ENCODE results near the gene PFDN2.

The PFDN2 gene

DNA sequence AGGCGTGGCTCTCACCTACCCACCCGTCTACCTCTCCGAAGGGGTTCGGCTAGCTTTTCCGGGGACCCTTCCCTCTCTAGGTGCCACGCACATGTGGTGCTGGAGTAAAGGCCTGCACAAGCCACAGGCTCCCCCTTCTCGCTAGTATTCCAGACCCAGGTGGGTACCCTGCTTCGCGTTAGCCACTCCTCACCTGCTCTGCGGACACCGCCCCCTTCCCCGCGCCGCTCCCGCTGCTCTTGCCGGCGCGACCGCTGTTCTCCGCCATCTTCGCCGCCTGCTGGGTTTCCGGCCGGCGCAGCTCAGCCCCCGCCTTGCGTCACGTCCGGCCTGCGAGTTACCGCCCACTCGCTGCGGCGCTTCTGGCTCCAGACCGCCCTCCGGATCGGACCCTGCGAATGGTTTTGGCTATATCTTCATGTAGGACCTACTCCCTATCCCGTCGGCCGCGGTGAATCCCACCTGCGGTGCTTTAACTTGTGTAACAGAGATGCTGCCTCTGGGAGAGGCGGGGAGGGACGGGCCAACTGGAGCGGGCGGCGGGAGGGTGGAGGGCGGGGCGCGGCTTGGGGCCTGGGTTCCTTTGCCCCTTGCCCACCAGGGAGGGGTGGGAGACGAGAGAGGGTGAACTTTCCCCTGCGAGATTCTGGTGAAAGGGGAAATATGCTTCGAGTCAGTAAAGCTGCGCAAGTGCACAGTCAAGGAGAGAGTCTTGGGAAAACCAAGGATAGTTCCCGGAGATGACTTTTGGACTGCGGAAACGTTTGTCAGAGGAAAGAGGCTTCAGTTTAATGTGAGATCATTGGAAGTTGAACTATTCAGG lies at the start of gene PFDN2, which contains the start of gene NIT1:
Gene PFDN2, minus strand, starts transcription at position 279 of the 823 bp plus-strand sequence. Its CDS starts 11 bp downstream, at position 268.
Gene NIT1, plus strand, starts transcription at position 347 of the 823 bp plus-strand sequence. Its CDS starts 72 bp downstream, at position 419.
- peak in 1 of 2 experiments; percentile 44 for DNase-seq (ENCODE audit: low read depth in 2 of 2)

DNA sequence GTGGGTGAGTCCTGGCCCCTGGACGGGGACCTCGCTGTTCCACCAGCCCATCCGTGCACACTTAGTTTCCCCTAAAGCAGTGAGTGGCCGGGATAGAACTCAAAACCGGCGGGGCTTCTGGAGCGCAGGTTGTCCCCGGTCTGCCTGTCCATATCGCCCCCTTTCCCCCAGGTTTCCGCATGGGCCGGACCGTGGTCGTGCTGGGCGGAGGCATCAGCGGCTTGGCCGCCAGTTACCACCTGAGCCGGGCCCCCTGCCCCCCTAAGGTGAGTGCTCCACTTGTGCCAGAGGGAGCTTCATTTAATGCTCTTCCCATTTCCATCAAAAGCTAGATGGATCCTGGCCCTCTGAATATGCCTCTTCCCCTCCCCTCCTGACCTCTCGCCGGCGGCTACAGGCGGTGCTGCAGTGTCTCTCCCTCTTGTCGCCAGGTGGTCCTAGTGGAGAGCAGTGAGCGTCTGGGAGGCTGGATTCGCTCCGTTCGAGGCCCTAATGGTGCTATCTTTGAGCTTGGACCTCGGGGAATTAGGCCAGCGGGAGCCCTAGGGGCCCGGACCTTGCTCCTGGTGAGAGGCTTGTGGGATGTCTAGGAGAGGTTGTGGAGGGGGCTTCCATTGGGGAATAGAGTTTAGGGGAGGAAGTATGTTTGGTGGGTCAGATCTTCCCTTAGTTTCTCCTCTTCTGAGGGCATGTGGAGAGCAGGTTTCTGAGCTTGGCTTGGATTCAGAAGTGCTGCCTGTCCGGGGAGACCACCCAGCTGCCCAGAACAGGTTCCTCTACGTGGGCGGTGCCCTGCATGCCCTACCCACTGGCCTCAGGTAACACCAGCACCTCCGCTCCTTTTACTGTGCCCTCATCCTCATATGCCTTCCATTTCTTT lies 49.1 kb upstream of the PFDN2 start:
- no peak for DNase-seq (ENCODE audit: low read depth in 2 of 2)

- DNase-seq (ENCODE audit: low read depth in 2 of 2), result peak; percentile 86
Observed at GRCh38 chr1:161165742-161166668, 48.2 kb upstream of the PFDN2 start, which contains the start of gene PPOX. Gene PPOX (plus strand): TSS chr1:161166426. CDS start chr1:161166848, 422 bp downstream.

GRCh38 chr1:161164901-161165610 lies 47.2 kb upstream of the PFDN2 start:
- no peak for DNase-seq (ENCODE audit: low read depth in 2 of 2)

DNA sequence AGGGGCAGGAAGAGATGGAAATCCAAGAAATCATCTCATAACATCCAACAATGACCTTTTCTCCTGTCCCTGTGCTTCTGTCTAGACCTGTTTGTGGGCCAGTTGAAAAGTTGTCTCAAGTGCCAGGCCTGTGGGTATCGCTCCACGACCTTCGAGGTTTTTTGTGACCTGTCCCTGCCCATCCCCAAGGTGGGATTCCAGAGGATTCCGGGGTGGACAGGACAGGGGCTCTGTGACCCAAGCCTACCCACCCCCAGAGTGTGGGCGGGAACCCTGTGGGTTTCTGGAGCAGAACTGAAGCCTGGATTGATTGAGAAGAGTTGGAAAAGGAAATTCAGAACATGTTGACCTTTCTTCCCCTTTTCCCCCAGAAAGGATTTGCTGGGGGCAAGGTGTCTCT lies 46.0 kb upstream of the PFDN2 start:
- no peak for DNase-seq (ENCODE audit: low read depth in 2 of 2)

GRCh38 chr1:161162806-161163205 lies 45.0 kb upstream of the PFDN2 start:
- DNase-seq (ENCODE audit: low read depth in 2 of 2), result no peak

GRCh38 chr1:161162052-161162451 lies 44.2 kb upstream of the PFDN2 start:
- no peak for DNase-seq (ENCODE audit: low read depth in 2 of 2)

DNA sequence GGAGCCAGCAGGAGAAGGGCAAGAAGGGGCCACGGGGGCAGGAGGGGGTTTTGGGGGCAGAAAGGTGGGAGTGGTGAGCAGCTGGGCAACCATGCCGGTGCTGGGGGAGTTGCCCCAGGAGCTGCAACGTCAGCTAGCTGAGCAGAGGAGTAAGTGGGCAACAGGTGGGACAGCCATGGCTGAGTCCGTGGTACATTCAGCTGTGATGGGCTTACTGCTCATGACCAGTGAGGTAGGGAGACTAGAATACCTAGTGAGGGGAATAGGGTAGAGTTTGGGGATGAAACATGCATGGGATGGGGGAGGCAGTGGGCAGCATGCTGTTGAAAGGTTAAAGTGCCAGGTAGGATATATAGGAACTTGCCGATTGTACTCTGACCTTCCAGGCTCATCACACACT lies 43.8 kb upstream of the PFDN2 start:
- DNase-seq (ENCODE audit: low read depth in 2 of 2), result no peak

DNA sequence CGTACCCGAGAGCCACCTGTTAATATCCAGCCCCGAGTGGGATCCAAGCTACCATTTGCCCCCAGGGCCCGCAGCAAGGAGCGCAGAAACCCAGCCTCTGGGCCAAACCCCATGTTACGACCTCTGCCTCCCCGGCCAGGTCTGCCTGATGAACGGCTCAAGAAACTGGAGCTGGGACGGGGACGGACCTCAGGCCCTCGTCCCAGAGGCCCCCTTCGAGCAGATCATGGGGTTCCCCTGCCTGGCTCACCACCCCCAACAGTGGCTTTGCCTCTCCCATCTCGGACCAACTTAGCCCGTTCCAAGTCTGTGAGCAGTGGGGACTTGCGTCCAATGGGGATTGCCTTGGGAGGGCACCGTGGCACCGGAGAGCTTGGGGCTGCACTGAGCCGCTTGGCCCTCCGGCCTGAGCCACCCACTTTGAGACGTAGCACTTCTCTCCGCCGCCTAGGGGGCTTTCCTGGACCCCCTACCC lies 42.9 kb upstream of the PFDN2 start:
- DNase-seq (ENCODE audit: low read depth in 2 of 2), result no peak

DNA sequence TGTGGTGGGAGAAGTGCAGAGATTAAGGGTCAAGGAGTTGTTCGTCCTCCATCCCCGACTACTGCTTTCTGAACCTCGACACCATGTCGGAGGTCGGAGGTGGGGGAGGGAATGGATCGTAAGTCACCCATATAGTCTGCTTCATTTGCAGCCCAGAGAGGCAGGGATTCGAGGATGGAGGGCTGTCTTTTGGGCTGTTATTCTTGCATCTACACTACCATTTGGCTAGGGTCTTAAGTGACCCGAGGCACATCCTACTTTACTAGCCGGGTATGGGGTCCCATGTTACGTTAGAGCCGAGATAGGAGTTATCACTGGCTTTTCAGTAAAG lies 42.0 kb upstream of the PFDN2 start:
- DNase-seq (ENCODE audit: low read depth in 2 of 2), result no peak

DNA sequence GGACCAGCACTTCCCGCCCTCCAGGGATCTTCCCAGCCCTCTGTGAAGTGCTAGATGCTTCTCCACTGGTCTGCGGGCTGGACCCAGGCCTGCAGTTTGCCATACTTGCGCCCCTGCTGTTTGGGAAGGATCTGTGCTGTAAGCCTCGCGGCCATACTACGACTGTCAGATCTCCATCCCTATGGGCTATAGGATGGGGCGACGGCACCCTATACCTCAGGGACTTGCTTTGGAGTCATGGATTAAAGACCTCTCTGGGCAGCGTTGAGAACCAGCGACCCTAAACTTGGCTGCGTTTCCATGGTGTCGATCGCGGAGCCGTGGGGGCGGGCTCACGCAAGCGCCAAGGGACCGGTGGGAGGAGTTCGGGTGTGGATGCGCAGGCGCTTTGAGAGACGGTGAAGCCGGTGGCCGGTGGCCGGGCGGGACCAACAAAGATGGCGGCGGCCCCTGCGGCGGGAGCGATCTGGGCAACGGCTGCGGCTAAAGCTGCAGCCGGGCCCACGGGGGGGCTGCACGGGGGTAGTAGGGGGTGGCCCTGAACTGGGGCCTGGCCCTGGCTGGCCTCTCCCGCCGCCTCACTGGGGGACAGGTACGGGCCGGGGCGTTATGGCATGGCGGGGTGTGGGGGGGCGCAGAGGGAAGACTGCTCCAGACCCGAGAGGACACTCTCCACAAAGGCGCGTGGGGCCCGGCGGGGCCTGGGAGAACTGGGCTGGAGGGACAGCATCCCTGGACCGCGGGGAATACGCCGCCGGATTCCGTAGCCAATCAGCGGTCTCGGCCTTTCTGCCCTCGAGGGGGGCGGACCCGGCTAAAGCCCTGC lies 41.5 kb upstream of the PFDN2 start, which contains the start of gene USP21:
Gene USP21, plus strand, starts transcription at position 414 of the 826 bp plus-strand sequence. CDS start 1,141 bp downstream, outside the sequence.
- peak; percentile 63 for DNase-seq (ENCODE audit: low read depth in 2 of 2)

DNA sequence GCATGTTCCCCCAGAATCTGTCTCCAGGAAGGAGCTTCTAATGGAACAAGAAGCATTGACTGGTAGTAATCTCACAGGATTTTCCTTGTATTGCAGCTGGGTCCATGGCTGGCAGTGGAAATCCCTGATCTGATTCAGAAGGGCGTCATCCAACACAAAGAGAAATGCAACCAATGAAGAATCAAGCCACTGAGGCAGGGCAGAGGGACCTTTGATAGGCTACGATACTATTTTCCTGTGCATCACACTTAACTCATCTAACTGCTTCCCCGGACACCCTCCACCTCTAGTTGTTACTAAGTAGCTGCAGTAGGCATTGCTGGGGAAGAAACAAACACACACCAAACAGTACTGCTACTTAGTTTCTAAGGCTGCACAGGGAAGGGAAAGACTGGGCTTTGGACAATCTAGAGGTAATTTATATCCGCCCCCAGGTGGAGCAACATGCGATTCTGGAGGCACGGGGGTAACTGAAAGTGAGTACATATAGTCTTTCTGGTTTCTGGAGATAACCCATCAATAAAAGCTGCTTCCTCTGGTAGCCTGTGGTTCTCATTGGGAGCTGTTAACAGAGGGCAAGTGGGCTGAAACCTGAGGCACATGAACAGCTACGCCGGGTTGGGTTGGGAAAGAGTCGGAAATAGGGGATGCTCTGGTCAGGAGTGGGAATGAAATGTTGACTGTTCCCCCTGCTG lies 40.6 kb upstream of the PFDN2 start:
- no peak for DNase-seq (ENCODE audit: low read depth in 2 of 2)

DNA sequence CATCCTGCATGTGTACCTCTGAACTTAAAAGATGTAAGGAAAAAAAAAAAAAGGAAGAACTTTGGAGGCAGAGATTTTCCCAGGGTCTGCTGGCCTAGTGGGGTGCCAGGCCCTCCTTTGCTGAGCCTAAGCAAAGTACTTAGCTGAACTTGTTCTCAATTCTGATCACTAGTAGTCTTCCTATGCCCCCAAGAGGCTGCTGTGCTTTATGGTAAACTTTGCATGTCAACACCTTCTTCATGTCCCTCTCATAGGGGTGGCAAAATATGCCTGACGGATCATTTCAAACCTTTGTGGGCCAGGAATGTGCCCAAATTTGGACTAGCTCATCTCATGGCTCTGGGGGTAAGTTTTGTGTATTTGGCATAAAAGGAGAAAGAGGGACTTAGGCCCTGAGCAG lies 40.0 kb upstream of the PFDN2 start:
- no peak for DNase-seq (ENCODE audit: low read depth in 2 of 2)

DNA sequence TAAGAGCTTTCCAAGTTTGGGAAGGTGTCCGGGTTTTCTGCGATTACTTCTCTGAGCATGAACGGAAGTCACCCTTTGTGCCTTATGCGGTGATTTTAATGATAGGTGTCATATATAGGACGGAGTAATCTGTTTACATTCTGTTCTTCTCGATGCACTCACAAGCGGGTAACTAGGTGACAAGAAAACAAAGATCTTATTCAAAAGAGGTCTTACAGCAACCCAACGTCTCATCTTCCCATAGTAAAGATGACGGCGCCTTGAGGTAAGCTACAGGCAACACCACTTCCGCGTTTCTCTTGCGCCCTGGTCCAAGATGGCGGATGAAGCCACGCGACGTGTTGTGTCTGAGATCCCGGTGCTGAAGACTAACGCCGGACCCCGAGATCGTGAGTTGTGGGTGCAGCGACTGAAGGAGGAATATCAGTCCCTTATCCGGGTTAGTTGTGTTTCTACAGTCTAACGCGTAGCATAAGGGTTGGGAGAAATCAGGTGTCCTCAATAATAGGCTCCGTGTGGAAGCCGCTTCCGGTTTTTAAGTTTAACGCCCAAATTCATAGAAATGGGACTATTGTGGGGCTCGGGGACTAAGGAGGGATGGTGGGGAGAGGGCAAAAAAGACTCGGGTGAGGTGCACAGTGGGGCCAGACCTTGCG lies 36.0 kb upstream of the PFDN2 start, which contains the start of gene UFC1:
Gene UFC1, plus strand, starts transcription at position 297 of the 656 bp plus-strand sequence. Its CDS starts 20 bp downstream, at position 317.
- peak; percentile 67 to 73 for DNase-seq (ENCODE audit: low read depth in 2 of 2)

- DNase-seq (ENCODE audit: low read depth in 2 of 2), result no peak
Observed at GRCh38 chr1:161153176-161153575, 35.3 kb upstream of the PFDN2 start.

DNA sequence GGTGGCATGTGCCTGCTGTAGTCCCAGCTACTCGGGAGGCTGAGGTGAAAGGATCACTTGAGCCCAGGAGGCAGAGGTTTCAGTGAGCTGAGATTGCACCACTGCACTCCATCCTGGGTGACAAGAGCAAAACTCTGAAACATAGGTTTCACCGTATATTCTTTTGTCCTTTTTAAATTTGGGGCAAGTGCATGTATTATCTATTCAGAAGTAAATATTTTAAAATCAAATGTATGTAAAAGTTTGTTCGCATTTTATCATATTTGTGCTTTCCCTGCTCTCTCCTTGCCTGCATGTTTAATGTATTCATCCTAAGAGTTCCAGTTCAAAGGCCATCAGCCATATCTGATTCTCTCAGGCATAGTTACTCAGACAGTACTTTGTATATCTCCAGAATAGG lies 28.0 kb upstream of the PFDN2 start:
- no peak for DNase-seq (ENCODE audit: low read depth in 2 of 2)

GRCh38 chr1:161140755-161141400 lies 23.0 kb upstream of the PFDN2 start:
- DNase-seq (ENCODE audit: low read depth in 2 of 2), result no peak

GRCh38 chr1:161139766-161140165 lies 21.9 kb upstream of the PFDN2 start:
- DNase-seq (ENCODE audit: low read depth in 2 of 2), result no peak
